Endodermal cell (in vitro differentiated cells): Measurements from ENCODE around the gene NANOGP8. TPM values are rescaled to one million over a fixed set of nuclear protein-coding genes. Genes with fewer than 3 reads are reported as not detected.

Experiments
- total RNA-seq, 2 donors: library from RNA; stranded (reverse); fragmentation: NEBNext Ultra II Directional in 1 of 2; extraction: Animal tissue kit (Norgen Biotek cat#: 25700) in 1 of 2; gene quantifications; 2 replicates in 1 of 2; 3 replicates in 1 of 2; pipeline ENCODE4 v1.2.1, GENCODE V29; 2021

The NANOGP8 gene
- total RNA-seq, 2 donors from 2014 or later = 1.5 to 47.2 TPM

Other genes starting within 250 kb of the NANOGP8 start
- 10 to 100 TPM; 48.8 to 49.6 TPM for gene AQR, start 115.6 kb downstream of the NANOGP8 start, total RNA-seq
- 10 to 100 TPM; 52.3 to 86.1 TPM for gene ZNF770, start 97.0 kb downstream of the NANOGP8 start, total RNA-seq